NCI-H2081 treated with DMSO at 0.1 percent for 48 hours (cell line): ENCODE measurements around the gene TOR1B.
A peak's percentile ranks its signal among the peaks of the same experiment; 100 is the strongest.
"Not testable (repeated sequence)": the region's sequence is repeated elsewhere in the genome, so short reads cannot be mapped to it uniquely, and the experiment has no call there.

ENCODE experiments used
- DNase-seq: peaks from one replicate; lab custom pipeline; 2025; lab: John Stamatoyannopoulos, UW

Gene TOR1B

DNA sequence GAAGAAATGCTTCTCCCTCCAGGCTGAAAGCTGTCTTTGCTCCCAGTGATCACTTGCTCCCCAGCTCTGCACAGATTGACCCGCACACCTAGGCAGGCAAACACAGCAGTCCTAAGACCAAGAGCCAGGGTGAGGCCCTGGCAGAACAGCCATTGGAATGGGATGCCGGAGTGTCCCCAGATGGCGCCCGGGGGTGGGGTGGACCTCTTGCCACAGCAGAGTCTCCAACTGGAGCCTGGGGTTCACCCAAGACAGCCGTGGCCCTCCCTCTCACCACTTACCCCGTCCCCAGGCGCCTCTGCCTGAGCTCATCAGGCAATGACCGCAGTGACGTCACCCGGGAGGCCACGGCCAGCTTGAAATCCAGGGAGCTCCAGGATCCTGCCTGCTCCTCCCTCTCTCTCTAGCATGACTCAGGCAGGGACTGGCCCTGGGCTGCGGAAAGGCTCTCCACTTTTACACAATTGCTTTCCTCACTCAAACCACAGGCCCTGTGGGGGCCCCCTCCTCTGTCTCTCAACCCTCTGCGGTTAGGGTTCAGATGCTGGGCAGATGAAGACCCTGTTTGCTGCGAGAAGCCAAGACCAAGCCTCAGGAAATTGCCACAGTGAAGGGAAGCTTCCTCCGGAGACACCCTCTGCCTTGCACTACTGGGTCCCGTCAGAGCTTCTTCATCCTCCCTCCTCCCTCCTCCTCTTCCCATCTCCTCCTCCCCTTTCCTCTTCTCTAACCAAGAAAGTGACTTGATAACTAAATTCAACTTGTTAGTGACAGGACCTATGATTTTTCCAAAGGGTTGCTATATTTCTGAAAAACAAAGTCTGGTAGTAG lies 25.8 kb upstream of the TOR1B start:
- DNase-seq, result no peak

DNA sequence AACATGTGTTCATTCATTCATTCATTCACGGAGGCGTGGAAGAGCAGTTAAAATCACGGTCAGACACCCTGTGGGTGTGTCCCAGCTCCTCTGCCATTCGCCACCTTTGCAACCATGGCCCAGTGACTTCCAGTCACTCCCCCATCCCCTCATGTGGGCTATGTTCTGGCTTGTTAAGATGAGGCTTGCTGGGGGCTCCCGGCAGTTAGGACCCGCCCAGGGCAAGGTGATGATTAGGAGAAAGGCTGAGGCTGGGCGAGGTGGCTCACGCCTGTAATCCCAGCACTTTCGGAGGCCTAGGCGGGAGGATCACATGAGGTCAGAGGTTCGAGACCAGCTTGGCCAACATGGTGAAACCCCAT lies 25.2 kb upstream of the TOR1B start:
- no peak for DNase-seq

DNA sequence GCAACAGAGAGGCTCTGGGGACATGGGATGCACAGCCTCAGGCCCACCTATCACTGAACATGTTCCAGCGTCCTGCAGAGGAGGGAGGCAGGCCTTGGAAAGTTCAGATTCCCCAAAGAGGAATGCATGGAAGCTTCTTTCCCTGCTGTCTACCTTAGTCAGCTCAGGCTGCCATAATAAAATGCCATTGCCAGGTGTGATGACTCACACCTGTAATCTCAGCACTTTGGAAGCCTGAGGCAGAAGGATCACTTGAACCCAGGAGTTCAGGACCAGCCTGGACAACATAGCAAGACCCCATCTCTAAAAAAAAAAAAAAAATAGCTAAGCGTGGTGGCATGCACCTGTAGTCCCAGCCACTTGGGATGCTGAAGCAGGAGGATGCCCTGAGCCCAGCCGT lies 24.5 kb upstream of the TOR1B start:
- no peak for DNase-seq

DNA sequence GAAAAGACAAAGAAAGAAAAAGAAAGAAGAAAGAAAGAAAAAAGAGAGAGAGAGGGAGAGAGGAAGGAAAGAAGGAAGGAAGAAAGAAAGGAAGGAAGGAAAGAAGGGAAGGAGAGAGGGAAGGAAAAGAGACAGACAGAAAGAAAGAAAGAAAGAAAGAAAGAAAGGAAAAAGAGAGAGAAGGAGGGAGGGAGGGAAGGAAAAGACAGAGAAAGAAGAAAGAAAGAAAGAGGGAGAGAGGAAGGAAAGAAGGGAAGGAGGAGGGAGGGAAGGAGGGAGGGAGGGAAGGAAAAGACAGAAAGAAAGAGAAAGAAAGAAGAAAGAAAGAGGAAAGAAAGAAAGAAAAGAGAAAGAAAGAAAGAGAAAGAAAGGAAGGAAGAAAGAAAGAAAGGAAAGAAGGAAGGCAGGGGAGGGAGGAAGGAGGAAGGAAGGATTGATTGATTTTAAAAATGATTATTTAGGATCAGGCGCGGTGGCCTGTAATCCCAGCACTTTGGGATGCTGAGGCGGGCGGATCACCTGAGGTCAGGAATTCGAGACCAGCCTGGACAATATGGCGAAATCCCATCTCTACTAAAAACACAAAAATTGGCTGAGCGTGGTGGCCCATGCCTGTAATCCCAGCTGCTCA lies 23.3 kb upstream of the TOR1B start:
- DNase-seq, result no peak

DNA sequence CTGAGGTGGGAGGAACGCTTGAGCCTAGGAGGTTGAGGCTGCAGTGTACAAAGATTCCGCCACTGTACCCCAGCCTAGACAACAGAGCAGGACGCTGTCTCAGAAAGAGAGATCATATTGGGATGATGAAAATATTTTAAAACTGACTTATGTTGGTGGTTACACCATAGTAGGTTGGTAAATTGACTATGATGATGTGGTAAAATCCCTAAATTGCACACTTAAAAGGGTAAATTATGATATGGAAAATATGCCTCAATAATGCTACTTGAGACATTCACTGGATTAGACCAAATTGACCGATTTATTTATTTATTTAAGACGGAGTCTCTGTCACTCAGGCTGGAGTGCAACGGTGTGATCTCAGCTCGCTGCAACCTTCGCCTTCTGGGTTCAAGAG lies 21.9 kb upstream of the TOR1B start:
- no peak for DNase-seq

DNA sequence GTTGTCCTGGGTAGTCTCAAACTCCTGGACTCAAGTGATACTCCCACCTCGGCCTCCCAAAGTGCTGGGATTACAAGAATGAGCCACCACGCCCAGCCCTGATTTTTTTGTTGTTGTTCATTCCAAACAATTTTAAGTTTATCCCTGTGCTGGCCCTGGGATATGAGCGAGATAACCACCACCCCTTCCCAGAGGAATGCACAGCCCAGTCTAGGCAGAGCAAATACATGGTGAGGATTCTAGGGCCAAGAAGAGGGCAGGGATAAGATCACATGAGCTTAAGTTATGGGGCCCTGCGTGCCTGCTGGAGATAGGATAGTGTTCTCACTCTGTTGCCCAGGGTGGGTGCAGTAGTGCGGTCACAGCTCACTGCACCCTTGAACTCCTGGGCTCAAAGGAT lies 21.0 kb upstream of the TOR1B start:
- DNase-seq, result no peak

DNA sequence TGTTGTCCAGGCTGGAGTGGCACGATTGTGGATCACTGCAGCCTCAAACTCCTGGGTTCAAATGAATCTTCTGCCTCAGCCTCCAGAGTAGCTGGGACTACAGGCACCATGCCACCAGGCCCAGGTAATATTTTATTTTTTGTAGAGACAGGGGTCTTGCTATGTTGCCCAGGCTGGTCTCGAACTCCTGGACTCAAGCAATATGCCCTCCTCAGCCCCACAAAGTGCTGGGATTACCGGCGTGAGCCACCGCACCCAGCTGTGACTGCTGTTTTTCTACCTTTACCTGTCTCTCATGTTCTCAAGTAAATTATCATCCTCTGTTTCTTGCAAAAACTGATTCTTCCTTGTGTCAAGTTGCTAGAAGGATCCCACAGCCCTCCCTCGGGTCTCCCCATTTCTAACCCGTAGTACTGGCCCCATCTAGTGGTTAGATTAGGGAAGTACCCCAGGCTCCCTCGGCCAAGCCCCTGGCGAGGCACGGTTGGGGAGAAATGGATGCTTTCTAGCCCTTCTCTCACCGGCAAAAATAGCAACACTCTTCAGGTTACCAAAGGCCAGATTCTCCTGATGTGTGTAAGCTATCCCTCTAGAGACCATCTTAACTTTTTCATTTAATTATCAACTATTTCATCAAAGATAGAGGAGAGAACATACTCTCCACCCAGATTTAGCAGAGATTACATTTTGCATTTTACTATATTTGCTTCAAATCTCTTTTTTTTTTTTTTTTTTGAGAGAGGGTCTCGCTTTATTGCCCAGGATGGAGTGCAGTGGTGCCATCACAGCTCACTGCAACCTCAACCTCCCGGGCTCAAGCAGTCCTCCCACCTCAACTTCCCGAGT lies 19.2 kb upstream of the TOR1B start:
- DNase-seq, result peak; percentile 0

DNA sequence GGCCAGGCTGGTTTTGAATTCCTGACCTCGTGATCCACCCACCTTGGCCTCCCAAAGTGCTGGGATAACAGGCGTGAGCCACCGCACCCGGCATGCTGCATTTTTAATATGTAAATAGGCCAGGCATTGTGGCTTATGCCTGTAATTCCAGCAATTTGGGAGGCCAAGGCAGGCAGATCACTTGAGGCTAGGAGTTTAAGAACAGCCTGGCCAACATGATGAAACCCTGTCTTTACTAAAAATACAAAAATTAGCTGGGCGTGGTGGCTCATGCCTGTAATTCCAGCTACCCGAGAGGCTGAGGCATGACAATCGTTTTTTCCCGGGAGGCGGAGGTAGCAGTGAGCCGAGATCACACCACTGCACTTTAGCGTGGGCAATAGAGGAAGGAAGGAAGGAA lies 18.0 kb upstream of the TOR1B start:
- DNase-seq, result not testable (repeated sequence)

DNA sequence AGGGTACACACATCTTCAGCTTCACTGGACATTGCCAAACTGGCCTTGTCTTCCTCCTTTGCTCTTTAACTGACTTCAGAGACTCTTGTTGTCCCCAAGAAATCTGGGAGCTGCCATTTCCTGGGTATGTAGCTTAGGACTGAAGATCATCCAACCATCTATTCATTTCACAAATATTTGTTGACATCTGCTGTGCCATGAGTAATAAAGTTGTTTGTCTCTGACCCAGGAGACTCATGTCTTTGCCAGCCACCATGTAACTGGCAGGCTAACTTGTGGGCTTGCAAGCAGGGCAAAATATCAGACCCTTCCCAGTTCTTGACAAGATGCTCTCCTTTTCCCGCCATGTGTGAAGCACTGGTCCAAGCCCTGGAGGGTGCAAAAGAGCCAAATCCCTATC lies 17.1 kb upstream of the TOR1B start:
- DNase-seq, result no peak

DNA sequence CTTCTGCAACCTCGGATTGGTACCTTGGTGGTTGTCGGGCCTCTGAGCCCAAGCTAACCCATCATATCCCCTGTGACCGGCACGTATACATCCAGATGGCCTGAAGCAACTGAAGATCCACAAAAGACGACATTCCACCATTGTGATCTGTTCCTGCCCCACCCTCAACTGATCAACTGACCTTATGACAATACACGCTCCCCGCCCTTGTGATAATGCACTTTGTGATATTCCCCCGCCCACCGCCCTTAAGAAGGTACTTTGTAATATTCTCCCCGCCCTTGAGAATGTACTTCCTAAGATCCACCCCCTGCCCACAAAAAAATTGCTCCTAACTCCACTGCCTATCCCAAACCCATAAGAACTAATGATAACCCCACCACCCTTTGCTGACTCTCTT lies 16.5 kb upstream of the TOR1B start:
- DNase-seq, result no peak

DNA sequence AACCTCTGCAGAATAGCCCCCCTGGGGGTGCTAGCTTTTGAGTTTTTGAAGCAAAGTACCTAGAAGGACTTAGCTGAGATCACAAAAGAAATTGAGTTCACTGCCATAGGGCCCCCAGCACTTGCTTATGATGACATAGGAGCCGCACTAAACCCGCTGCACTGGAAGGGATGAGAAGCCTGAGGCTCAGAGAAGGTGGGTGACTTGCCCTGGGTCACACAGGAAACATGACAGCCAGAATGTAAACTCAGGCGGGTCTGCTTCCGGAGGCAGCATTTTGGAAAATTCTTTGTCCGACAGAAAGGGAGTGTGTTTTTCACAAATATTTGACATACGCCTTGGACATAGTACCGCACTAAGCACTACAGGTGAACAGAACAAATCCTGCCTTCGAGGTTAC lies 8.4 kb upstream of the TOR1B start:
- DNase-seq, result no peak

DNA sequence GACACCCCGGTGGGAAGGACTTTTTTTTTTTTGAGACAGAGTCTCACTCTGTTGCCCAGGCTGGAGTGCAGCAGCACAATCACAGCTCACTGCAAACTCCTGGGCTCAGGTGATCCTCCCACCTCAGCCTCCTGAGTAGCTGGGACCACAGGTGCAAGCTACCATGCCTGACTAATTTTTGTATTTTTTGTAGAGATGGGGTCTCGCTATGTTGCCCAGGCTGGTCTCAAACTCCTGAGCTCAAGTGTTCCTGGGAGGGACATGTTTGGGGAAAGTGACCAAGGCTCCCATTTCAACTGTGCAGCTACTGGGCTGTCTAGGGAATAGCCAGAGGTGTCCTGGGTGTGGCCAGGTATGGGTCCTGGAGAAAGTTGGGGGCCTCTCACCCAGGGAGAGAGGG lies 7.0 kb upstream of the TOR1B start:
- DNase-seq, result not testable (repeated sequence)

DNA sequence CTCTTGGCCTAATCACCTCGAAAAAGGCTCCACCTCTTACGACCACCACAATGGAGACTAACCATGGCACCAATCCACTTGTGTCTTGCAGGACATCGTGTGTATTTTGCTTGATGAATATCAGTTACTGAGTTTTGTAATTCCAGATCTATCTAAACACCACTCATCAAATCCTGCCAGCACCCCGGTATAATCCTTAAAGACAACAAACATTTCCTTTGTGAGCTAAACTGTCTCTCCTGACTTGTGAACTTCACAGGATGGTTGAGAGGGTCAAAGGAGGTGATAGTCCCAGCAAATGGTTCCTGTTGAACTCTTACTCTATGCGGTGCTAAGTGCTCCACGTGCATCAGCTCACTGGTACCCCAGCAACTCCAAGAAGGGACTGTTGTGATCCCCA lies 4.0 kb upstream of the TOR1B start:
- no peak for DNase-seq

DNA sequence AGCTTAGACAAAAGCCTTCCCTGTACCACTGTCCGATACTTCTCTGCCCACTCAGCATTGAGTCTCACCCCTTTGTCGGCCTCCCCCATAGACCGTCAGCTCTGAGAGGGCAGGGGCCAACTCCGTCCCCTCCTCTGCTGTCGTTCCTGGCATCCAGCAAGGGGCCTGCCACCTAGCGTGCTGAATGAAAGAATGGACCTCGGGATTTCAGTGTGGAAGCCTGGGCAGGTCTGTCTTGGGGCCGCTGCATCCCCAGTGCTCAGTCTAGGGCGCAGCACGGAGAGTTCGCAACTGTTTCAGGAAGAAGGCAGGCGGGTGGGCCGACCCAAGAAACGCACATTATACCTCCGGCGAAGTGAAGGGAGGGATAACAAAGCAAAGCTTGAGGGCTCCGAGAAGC lies 1.5 kb upstream of the TOR1B start:
- no peak for DNase-seq

DNA sequence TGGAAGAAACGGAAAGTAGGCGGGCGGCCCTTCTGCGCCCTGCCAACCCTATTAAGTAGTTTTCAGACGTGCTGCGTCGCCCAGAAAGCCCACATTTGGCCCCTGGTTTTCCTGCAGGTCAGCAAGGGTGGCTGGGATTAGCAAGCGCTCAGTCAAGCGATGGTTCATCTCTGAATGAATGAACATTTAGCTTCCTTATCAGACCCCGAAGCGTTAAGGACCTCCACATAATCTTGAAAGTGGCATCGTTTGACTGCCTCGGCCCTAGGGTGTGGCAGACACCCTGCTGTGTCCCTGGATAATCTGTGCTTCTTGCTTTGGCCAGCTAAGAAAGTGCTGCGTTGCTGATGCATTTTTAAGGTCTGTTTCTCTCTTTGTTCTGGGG lies 684 bp downstream of the TOR1B start:
- no peak for DNase-seq

DNA sequence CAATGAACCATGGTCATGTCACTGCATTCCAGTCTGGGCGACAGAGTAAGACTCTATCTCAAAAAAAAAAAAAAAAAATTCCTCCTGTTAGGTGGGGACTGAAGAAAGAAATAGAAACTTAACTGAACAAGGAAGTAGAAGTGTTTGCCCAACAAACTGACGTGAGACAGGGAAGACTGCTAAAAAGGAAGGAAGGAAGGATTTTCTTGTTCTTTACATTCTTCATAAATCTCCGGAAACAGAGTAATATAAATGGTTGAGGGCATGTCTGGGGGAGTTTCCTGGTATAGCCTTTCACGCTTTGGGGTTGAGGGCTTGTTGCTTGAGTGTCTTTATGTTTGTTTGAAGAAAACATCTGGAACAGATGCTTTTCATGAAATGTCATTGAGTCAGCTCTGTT lies 3.1 kb downstream of the TOR1B start:
- DNase-seq, result no peak

DNA sequence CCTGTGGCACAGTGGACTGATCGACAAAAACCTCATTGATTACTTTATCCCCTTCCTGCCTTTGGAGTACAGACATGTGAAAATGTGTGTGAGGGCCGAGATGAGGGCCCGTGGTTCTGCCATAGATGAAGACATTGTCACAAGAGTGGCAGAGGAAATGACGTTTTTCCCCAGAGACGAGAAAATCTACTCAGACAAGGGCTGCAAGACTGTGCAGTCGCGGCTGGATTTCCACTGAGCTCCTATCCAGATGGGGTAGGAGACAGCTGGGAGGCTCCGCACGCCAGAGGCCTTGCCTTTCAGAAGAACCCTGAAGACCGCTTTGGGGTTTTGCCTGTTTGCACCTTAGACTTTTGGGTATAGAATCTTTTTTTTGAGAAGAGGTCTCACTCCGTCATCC lies 6.4 kb downstream of the TOR1B start:
- DNase-seq, result no peak

DNA sequence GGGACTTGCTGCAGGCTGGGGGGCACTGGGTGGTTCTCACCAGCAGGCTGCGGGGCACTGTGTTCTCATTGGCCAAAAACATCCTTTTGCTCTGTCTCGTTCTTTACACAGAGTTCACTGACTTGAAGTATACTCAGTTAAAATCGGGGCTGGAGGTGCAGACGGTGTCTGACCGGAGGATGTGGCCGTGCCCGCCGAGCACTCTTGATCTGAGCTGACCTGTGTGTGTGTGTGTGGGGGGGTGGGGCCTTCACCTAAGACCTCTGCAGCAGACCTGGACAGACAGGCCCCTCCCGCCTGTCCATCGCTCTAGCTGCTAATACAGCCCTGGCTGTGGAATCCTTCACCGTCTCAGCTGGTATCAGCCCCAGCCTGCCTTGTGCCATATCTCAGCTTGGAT lies 7.1 kb downstream of the TOR1B start:
- no peak for DNase-seq

DNA sequence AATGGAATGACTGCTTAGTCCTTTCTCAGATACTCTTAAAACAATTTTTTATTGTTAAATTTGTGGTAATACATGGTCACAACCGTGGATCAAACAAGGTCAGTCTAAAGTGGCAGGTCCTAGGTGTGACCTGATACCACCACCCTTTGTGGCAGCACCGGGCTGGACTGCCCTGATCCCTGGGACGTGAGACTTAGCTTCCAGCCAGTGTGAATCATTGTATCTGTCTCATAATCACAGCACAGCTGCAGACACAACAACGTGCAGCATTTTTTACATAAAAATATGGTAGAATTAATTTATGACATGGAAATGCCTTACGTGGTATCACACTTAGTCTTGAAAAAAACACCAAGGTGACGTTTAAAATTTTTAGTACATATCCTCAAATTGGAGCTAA lies 7.8 kb downstream of the TOR1B start:
- DNase-seq, result no peak

DNA sequence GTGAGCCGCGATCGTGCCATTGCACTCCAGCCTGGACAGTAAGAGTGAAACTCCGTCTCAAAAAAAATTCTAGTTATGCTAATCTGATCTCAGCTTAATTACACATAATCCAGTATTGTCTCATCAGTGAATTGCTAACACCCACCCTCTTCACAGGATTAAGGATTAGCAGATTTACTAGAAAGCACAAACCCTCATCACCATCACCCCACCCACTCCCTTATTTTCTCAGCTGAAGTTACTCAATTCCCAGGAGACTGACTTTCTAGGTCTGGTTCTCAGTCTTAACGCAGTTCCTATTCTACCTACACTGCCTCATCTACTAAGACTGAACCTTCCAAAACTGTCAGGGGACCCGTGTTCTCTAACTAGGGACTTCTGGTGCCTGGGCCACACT lies 9.0 kb downstream of the TOR1B start:
- no peak for DNase-seq

DNA sequence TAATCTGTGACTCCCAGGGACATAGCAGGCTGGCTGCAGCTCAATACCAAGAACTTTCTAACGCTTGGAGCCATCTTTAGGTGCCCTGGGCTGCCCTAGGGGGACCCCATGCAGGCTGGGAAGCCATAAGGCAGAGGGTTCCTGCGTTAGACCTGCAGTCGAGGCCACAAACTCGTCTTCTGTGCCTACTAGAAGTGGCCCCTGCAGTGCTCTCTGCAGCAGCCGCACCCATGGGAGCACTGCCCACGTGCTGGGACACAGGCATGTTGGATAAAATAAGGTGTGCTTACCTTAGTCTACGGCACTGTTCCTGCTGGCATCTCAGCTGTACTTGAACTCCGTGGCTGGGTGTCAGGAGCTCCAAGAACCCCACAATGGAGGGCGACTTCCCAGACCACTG lies 9.4 kb downstream of the TOR1B start:
- no peak for DNase-seq

DNA sequence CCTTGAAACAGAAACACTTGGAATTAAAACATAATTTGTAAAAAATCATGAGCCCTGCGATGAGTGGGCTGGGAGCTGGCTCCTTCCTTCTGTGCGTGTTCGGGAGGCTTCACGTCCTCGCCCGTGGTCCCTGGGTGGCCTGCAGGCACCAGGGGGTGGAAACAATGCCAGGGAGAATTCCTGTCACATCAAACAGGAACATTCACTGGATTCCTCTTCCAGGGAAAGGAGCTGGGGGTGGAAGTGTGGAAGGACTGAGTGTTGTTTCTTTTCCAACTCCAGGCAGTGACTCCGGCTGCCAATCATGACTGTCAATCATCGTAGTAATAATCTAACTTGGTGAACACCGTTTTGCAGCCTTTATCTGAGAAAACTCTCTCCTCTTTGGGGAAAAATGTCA lies 10.7 kb downstream of the TOR1B start:
- no peak for DNase-seq
